Panc1 (cell line): ENCODE results near the gene TMEM39B. TPM values are rescaled to one million over a fixed set of nuclear protein-coding genes. Genes with fewer than 3 reads are reported as not detected.

Experiments used
- ATAC-seq: fragments of 200-7000 bp; cut with Tn5 transposase; 2 replicates; pipeline ENCODE4 v1.9.1; 2020; ENCODE audit warnings: mild to moderate bottlenecking, moderate library complexity
- BruUV-seq: library from RNA; stranded (reverse); fragments of 400-500 nt; replicated peaks from 2 replicates; lab custom pipeline; 2021; lab: Mats Ljungman, UMichigan
- CTCF ChIA-PET: fragments of 300-600 bp; sonication (Branson Sonifier 250); formaldehyde crosslinking; loops from one replicate; lab custom pipeline; 2022; ENCODE audit warnings: antibody characterized with exemption; lab: Charles Lee
- POLR2A ChIA-PET: fragments of 300-600 bp; sonication (Branson Sonifier 250); formaldehyde crosslinking; loops from one replicate; lab custom pipeline; 2022; ENCODE audit warnings: antibody characterized with exemption; lab: Charles Lee
- DNase-seq: peaks from one replicate; pipeline ENCODE4 v3.0.0-alpha.2; 2010; ENCODE audit warnings: low read depth, low spot score
- H3K27ac ChIP-seq: 2 replicates; pipeline ENCODE4 v1.5.1; 2011; ENCODE audit warnings: mild to moderate bottlenecking, low read length, inconsistent platforms
- H3K27me3 ChIP-seq: fragments of 200-500 bp; sonication (Bioruptor generic); 2 replicates; pipeline ENCODE4 v1.6.0; 2014; ENCODE audit warnings: low read length, inconsistent platforms; ENCODE audit not compliant: control insufficient read depth, insufficient read depth
- H3K36me3 ChIP-seq: fragments of 200-500 bp; sonication (Bioruptor generic); 2 replicates; pipeline ENCODE4 v1.5.1; 2014; ENCODE audit warnings: inconsistent platforms, mild to moderate bottlenecking, low read length, moderate library complexity; ENCODE audit not compliant: control insufficient read depth, insufficient read depth
- H3K4me1 ChIP-seq: 2 replicates; pipeline ENCODE4 v1.5.1; 2011; ENCODE audit warnings: inconsistent platforms, mild to moderate bottlenecking, low read length, moderate library complexity; ENCODE audit not compliant: control insufficient read depth, insufficient read depth
- H3K4me3 ChIP-seq, 2 experiments: 2 replicates each; pipeline ENCODE4 v1.5.1; 2011 to 2012; ENCODE audit warnings: low read depth in 2 of 2, low read length in 2 of 2, mild to moderate bottlenecking in 2 of 2, inconsistent platforms in 1 of 2, moderate library complexity in 1 of 2
- H3K9me3 ChIP-seq: fragments of 200-500 bp; sonication (Bioruptor generic); 2 replicates; pipeline ENCODE4 v1.5.1; 2014; ENCODE audit warnings: low read depth, mild to moderate bottlenecking, inconsistent platforms, low read length, moderate library complexity; ENCODE audit not compliant: control insufficient read depth, insufficient read depth
- POLR2AphosphoS5 ChIP-seq: IDR thresholded peaks from 2 replicates; pipeline ENCODE4 v1.6.1; 2012; ENCODE audit warnings: mild to moderate bottlenecking, low read depth, low read length, moderate library complexity
- REST ChIP-seq, 2 experiments: IDR thresholded peaks; 2 replicates each; pipeline ENCODE4 v1.6.1; 2011 to 2012; ENCODE audit warnings: low read depth in 2 of 2, control low read depth in 1 of 2, low read length in 1 of 2, mild to moderate bottlenecking in 1 of 2, moderate library complexity in 1 of 2; ENCODE audit not compliant: insufficient read depth in 1 of 2
- SIN3A ChIP-seq: IDR thresholded peaks from 2 replicates; pipeline ENCODE4 v1.6.1; 2012; ENCODE audit warnings: low read depth, mild to moderate bottlenecking, low read length, moderate library complexity, borderline replicate concordance; ENCODE audit not compliant: insufficient read depth
- TCF7L2 ChIP-seq: IDR thresholded peaks from 2 replicates; pipeline ENCODE4 v1.6.1; 2011; ENCODE audit warnings: mild to moderate bottlenecking, low read depth, low read length, inconsistent platforms
- in situ Hi-C: cut with HindIII; loops from 2 replicates; pipeline ENCODE4 v1.10.0; 2016; ENCODE audit warnings: low sequenced_read_pairs, low pct_unique_long_range_greater_than_20kb
- intact Hi-C: fragments of 100-400 bp; cut with micrococcal nuclease; formaldehyde crosslinking; loops from one replicate; pipeline ENCODE4 v1.10.0; 2022; ENCODE audit not compliant: unreplicated experiment
- total RNA-seq: library from RNA; stranded (reverse); gene quantifications from one replicate; pipeline ENCODE4 v1.2.1, GENCODE V29; 2021; ENCODE audit not compliant: unreplicated experiment
- TF ChIP-seq, protein P1 (sequence below): fragments of 450-650 bp; IDR thresholded peaks from 2 replicates; pipeline ENCODE4 v1.5.1; 2017; ENCODE audit warnings: mild to moderate bottlenecking

The TMEM39B gene
- total RNA-seq, 1 experiment from 2014 or later, result 35.0 TPM

- Histone ChIP-seq H3K4me1 (no peaks in the 10 kb centered on the region), H3K4me3 (no peak overlapping the region), H3K27me3 (no peaks in the 10 kb centered on the region), H3K9me3 (no peaks in the 10 kb centered on the region), H3K27ac (no peak overlapping the region), H3K36me3 (peaks cover 19% of the 10 kb centered on the region)
- ChIA-PET CTCF (no interaction called here), POLR2A (no interaction called here)
- BruUV-seq, result no TSS peak
- TF ChIP-seq POLR2AphosphoS5 (no peak), REST (IDR thresholded peaks at IDR 0.05; ENCODE audit: insufficient read depth in 1 of 2, low read depth in 2 of 2, low read length in 1 of 2) (no peak), TCF7L2 (no peak), SIN3A (no peak)
- TF ChIP-seq, protein P1, sequence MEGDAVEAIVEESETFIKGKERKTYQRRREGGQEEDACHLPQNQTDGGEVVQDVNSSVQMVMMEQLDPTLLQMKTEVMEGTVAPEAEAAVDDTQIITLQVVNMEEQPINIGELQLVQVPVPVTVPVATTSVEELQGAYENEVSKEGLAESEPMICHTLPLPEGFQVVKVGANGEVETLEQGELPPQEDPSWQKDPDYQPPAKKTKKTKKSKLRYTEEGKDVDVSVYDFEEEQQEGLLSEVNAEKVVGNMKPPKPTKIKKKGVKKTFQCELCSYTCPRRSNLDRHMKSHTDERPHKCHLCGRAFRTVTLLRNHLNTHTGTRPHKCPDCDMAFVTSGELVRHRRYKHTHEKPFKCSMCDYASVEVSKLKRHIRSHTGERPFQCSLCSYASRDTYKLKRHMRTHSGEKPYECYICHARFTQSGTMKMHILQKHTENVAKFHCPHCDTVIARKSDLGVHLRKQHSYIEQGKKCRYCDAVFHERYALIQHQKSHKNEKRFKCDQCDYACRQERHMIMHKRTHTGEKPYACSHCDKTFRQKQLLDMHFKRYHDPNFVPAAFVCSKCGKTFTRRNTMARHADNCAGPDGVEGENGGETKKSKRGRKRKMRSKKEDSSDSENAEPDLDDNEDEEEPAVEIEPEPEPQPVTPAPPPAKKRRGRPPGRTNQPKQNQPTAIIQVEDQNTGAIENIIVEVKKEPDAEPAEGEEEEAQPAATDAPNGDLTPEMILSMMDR, result no peak
- intact Hi-C loops (no loop called here), in situ Hi-C loops (no loop called here)
- DNase-seq, result no peak
- no peak for ATAC-seq
Measured at GRCh38 chr1:32047701-32048100, 25.0 kb upstream of the TMEM39B start.

GRCh38 chr1:32048440-32048839, 24.3 kb upstream of the TMEM39B start:
- no peak for ATAC-seq

More at GRCh38 chr1:32048440-32048839, 24.3 kb upstream of the TMEM39B start:
- Histone ChIP-seq H3K4me1 (no peaks in the 10 kb centered on the region), H3K4me3 (no peak overlapping the region), H3K27ac (no peak overlapping the region), H3K27me3 (no peaks in the 10 kb centered on the region), H3K36me3 (peaks cover 15% of the 10 kb centered on the region), H3K9me3 (no peaks in the 10 kb centered on the region)
- in situ Hi-C loops, result no loop called here
- TF ChIP-seq REST (IDR thresholded peaks at IDR 0.05; ENCODE audit: insufficient read depth in 1 of 2, low read depth in 2 of 2, low read length in 1 of 2) (no peak), SIN3A (no peak)
- ChIA-PET CTCF (no interaction called here), POLR2A (no interaction called here)
- no peak for DNase-seq
- no TSS peak for BruUV-seq
- intact Hi-C loops, result no loop called here
